HG02610 (cell line): ENCODE measurements around the gene SPRN.
A peak's percentile ranks its signal among the peaks of the same experiment; 100 is the strongest.

Experiments used
- ATAC-seq: cut with Tn5 transposase; IDR thresholded peaks from one replicate; pipeline ENCODE4 v1.9.1; 2021; ENCODE audit warnings: mild to moderate bottlenecking, moderate library complexity; ENCODE audit not compliant: unreplicated experiment

The SPRN gene

GRCh38 chr10:133411523-133412380 is 12.7 kb downstream of the SPRN start:
- no peak for ATAC-seq

DNA sequence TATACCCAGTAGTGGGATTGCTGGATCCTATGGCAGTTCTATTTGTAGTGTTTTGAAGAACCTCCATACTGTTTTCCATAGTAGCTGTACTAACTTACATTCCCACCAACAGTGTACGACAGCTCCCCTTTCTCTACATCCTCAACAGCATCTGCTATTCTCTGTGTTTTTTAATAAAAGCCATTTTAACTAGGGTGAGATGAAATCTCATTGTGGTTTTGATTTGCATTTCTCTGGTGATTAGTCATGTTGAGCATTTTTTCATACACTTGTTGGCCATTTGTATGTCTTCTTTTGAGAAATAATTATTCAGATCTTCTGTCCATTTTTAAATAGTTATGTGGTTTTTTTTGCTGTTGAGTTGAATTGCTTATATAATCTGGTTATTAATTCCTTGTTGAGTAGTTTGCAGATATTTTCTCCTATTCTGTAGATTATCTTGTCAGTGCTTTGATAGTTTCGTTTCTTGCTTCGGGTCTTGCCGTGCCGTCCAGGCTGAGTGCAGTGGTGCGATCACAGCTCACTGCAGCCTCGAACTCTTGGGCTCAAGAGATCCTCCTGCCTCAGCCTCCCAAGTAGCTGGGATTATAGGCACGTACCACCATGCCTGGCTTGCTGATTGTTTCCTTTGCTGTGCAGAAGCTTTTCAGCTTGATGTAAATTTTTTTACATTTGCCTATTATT is 18.4 kb downstream of the SPRN start:
- ATAC-seq: no peak

DNA sequence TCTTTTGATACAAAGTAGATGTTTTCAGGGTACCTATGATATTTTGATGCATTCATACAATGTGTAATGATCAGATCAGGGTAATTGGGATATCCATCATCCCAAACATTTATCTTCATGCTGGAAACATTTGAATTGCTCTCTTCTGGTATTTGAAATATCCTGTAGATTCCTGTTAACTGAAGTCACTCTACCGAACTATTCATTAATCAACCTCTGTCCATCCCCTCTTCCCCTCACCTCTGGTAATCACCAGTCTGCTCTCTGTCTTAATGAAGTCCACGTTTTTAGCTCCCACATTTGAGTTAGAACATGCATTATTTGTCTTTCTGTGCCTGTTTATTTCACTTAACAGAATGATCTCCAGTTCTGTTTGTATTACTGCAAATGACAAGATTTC is 19.2 kb downstream of the SPRN start:
- ATAC-seq: no peak

DNA sequence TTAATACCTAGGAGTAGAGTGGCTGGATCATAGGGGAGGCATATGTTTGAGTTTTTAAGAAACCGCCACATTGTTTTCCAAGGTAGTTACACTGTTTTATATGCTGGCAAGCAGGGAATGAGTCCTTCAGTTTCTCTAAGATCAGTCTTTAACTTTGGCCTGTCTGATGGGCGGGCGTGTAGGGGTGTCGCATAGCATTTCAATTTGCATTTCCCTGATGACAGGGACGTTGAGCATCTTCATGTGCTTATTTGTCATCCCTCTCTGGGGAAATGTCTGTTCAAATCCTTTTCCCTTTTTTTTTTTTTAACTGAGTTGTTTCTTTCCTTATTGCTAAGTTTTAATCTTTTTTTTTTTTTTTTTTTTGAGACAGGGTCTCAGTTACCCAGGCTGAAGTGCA is 20.6 kb downstream of the SPRN start:
- no peak for ATAC-seq

GRCh38 chr10:133403359-133403758 is 21.1 kb downstream of the SPRN start:
- ATAC-seq: no peak

DNA sequence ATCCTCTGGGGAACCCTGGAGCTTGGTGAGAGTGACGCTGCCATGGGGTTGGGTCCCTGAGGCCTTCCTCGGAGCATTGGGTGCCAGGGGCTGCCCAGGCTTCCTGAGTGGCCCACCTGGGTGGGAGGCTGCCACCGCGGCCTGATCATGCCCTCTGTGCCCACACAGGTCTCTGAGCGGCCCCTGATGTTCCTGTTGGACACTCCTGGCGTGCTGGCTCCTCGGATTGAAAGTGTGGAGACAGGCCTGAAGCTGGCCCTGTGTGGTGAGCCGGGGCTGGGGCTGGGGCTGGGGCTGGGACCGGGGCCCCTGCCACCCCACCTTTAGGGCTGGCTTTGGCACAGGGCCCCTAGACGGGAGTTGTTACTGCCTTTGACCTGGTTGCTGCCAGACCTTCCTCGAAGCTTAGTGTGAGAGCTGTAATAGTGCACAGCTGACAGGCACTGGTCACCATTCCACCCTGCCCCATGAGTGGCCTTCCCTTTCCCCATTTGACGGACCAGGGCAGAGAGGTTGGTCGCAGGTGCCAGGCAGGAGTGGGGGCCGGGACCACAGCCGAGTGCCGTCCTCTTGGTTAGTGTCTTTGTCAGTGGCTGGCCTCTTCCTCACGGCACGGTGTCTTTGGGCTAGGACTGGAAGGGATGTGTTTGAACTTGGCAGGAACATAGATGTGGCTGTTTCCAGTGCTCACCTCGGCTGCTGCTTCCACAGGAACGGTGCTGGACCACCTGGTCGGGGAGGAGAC is 22.3 kb downstream of the SPRN start:
- no peak for ATAC-seq

DNA sequence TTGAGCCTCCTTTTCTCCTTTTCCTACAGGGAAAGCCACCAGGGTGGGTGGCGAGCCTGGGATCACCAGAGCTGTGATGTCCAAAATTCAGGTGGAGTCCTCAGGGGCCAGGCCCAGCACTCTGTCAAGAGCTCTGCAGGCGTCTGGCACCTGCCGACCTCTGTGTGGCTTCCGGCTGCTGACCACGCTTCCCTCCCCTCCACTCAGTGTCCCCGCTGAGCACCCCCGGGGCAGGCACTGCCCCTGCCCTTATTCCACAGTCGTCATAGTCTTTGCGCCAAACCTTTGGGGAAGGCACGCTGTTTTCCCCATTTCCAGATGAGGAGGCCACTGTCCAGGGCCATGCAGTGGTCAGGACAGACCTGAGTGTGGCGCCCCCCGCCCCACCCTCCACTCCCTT is 22.9 kb downstream of the SPRN start:
- ATAC-seq: no peak

GRCh38 chr10:133400624-133401424 is 23.6 kb downstream of the SPRN start:
- ATAC-seq: peak; percentile 67

DNA sequence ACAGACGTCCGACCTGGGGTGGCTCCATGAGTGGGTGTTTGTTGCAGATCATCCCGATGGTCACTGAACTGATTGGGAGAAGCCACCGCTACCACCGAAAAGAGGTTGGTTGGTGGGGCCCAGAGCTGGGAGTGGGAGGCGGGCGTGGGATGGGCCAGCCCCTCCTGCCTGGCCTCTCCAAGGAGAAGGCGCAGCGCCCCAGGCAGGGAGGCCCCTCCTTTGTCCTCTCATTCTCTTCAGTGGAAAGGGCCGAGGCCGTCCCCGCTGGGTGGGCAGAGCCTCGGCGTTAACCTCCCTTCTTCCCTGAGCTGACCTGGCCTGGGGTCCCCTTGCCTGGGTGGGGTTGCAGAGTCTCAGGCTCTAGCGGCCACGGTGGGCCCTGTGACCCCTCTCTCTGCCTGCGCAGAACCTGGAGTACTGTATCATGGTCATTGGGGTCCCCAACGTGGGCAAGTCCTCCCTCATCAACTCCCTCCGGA is 25.3 kb downstream of the SPRN start:
- ATAC-seq: no peak

GRCh38 chr10:133397938-133398337 is 26.5 kb downstream of the SPRN start:
- no peak for ATAC-seq

DNA sequence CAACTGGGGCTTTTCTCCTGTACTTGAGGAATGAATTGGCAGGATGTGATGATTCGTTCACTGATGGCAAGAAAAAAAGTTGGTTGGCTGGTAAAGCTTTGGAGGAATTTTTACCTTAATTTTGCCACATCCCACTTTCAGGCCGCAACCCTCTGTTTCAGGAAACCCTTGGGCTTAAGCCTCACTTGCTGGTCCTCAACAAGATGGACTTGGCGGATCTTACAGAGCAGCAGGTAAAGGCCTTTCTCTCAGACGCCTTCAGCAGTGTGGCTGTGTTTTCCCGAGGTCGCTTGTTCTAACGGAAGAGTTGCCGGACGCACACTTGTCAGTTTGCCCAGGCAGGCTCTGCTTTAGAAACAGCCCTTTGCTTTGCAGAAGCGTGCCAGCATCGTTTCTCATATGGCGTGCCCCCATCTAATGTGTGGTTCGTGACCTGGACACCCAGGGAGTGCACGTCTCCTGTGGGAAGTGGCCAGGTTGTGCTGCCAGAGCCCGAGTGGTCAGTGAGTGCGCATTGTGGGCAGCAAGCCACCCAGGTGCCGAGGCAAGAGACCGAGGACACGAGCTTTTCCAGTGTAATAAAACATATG is 28.3 kb downstream of the SPRN start:
- no peak for ATAC-seq

GRCh38 chr10:133394801-133395221 is 29.6 kb downstream of the SPRN start:
- no peak for ATAC-seq

- peak; percentile 68 for ATAC-seq
Measured at GRCh38 chr10:133394064-133394663, 30.3 kb downstream of the SPRN start, which contains the start of gene MTG1. TSS of gene MTG1 (plus strand) at chr10:133394157. CDS start at chr10:133394221, 64 bp downstream.

- no peak for ATAC-seq
Measured at GRCh38 chr10:133393401-133394063, 30.9 kb downstream of the SPRN start.

- ATAC-seq: no peak
Measured at GRCh38 chr10:133391761-133392518, 32.5 kb downstream of the SPRN start.

DNA sequence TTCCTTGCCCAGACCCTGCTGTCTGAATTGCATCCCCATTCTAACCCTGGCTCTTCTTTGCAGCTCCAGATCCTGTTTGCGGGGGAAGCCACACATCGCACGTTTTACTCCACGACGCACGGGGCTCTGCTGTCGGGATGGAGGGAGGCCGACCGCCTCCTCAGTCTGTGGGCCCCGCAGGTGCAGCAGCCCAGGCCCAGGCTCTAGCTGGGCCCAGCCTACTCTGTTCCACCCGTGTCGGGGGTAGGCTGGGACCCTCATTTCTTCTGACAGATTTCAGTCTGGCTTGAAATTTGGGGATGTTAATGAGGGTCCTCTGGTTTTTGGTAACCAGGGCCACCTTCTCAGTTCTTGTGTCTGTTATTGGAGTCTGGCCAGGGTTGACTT is 33.2 kb downstream of the SPRN start:
- no peak for ATAC-seq

- ATAC-seq: no peak
Measured at GRCh38 chr10:133390597-133391248, 33.7 kb downstream of the SPRN start.
